ENCODE data around the gene SGCA. TPM values are rescaled to one million over a fixed set of nuclear protein-coding genes. Genes with fewer than 3 reads are reported as not detected.

SGCA gene
- total RNA-seq, 2 experiments from 2014 or later: not detected

- ATAC-seq (ENCODE audit: poor library complexity): no peak
- peaks cover 68% of the 10 kb centered on the region for H3K36me3 Mint-ChIP-seq (ENCODE audit: low read depth)
These were observed 19.4 kb upstream of the SGCA start for GRCh38 chr17:50146230-50146926.

GRCh38 chr17:50146927-50147665 is 18.7 kb upstream of the SGCA start:
- H3K27ac ChIP-seq (ENCODE audit: low read depth in 1 of 2, low read length in 2 of 2): peak overlapping the region; percentile 70 to 71
- H3K4me1 ChIP-seq (ENCODE audit: insufficient read depth, low read length): peaks cover 82% of the 10 kb centered on the region
- no peak for ATAC-seq (ENCODE audit: poor library complexity)
- peak in 3 of 14 experiments; percentile 46 to 53 (median 48) for DNase-seq
- CTCF ChIA-PET: interaction anchor here (1.4 to 2.3 kb wide), 3 partner anchors 15 to 53 kb away, joined by 5 to 6 read pairs (median 5); no protein-coding TSS in a partner anchor
- peak overlapping the region; percentile 96 for H3K4me3 Mint-ChIP-seq
- H3K27me3 ChIP-seq (ENCODE audit: control insufficient read depth in 1 of 2, insufficient read depth in 2 of 2, low read length in 2 of 2): no peaks in the 10 kb centered on the region
- no peaks in the 10 kb centered on the region for H3K27me3 Mint-ChIP-seq
- no peak for TF ChIP-seq CTCF (IDR thresholded peaks at IDR 0.05)
- H3K9me3 Mint-ChIP-seq: no peaks in the 10 kb centered on the region
- peak overlapping the region; percentile 85 for H3K27ac Mint-ChIP-seq
- peaks cover 61% of the 10 kb centered on the region for H3K36me3 Mint-ChIP-seq (ENCODE audit: low read depth)
- POLR2A ChIA-PET: interaction anchor here (1.1 to 1.4 kb wide), 2 partner anchors 15 kb away, joined by 3 read pairs; no protein-coding TSS in a partner anchor
- peaks cover 43% of the 10 kb centered on the region for H3K36me3 ChIP-seq (ENCODE audit: insufficient read depth, low read length)
- no peaks in the 10 kb centered on the region for H3K9me3 ChIP-seq (ENCODE audit: control insufficient read depth in 1 of 2, insufficient read depth in 1 of 2, low read length in 2 of 2)
- intact Hi-C loops (cut with DNase I, micrococcal nuclease): no loop called here
- peaks cover 73% of the 10 kb centered on the region for H3K4me1 Mint-ChIP-seq (ENCODE audit: low read depth)
- H3K4me3 ChIP-seq (ENCODE audit: low read length): peak overlapping the region; percentile 86

More at GRCh38 chr17:50146230-50146926, 19.4 kb upstream of the SGCA start:
- TF ChIP-seq CTCF (IDR thresholded peaks at IDR 0.05): no peak
- no peaks in the 10 kb centered on the region for H3K9me3 ChIP-seq (ENCODE audit: control insufficient read depth in 1 of 2, insufficient read depth in 1 of 2, low read length in 2 of 2)
- H3K4me1 ChIP-seq (ENCODE audit: insufficient read depth, low read length): peaks cover 83% of the 10 kb centered on the region
- H3K36me3 ChIP-seq (ENCODE audit: insufficient read depth, low read length): peaks cover 47% of the 10 kb centered on the region
- H3K4me1 Mint-ChIP-seq (ENCODE audit: low read depth): peaks cover 73% of the 10 kb centered on the region
- no peaks in the 10 kb centered on the region for H3K9me3 Mint-ChIP-seq
- H3K27me3 Mint-ChIP-seq: no peaks in the 10 kb centered on the region
- peak overlapping the region; percentile 85 for H3K27ac Mint-ChIP-seq
- intact Hi-C loops (cut with DNase I, micrococcal nuclease): no loop called here
- H3K4me3 ChIP-seq (ENCODE audit: low read length): peak overlapping the region; percentile 86
- DNase-seq: peak in 2 of 14 experiments; percentile 53 to 57
- CTCF ChIA-PET: interaction anchor here (1.4 to 2.3 kb wide), 4 partner anchors 15 to 52 kb away, joined by 4 to 6 read pairs (median 5); no protein-coding TSS in a partner anchor
- no peaks in the 10 kb centered on the region for H3K27me3 ChIP-seq (ENCODE audit: control insufficient read depth in 1 of 2, insufficient read depth in 2 of 2, low read length in 2 of 2)
- H3K4me3 Mint-ChIP-seq: peak overlapping the region; percentile 96
- peak overlapping the region; percentile 70 to 71 for H3K27ac ChIP-seq (ENCODE audit: low read depth in 1 of 2, low read length in 2 of 2)
- POLR2A ChIA-PET: interaction anchor here (1.1 to 1.4 kb wide), 2 partner anchors 14 to 16 kb away, joined by 3 read pairs; no protein-coding TSS in a partner anchor

- Histone ChIP-seq H3K4me3 (ENCODE audit: low read length) (peak overlapping the region; percentile 86), H3K36me3 (ENCODE audit: insufficient read depth, low read length) (peaks cover 38% of the 10 kb centered on the region), H3K9me3 (ENCODE audit: control insufficient read depth in 1 of 2, insufficient read depth in 1 of 2, low read length in 2 of 2) (no peaks in the 10 kb centered on the region), H3K27me3 (ENCODE audit: control insufficient read depth in 1 of 2, insufficient read depth in 2 of 2, low read length in 2 of 2) (no peaks in the 10 kb centered on the region), H3K27ac (ENCODE audit: low read depth in 1 of 2, low read length in 2 of 2) (peak overlapping the region; percentile 70 to 71), H3K4me1 (ENCODE audit: insufficient read depth, low read length) (peaks cover 82% of the 10 kb centered on the region)
- no peaks in the 10 kb centered on the region for H3K9me3 Mint-ChIP-seq
- H3K36me3 Mint-ChIP-seq (ENCODE audit: low read depth): peaks cover 53% of the 10 kb centered on the region
- ChIA-PET CTCF (interaction anchor here (1.2 to 1.8 kb wide), 2 partner anchors 52 to 53 kb away, joined by 3 to 6 read pairs; no protein-coding TSS in a partner anchor), POLR2A (interaction anchor here (0.6 to 3.4 kb wide), 4 partner anchors 8 to 54 kb away, joined by 3 to 21 read pairs (median 4); no protein-coding TSS in a partner anchor)
- H3K27ac Mint-ChIP-seq: peak overlapping the region; percentile 85
- peaks cover 72% of the 10 kb centered on the region for H3K4me1 Mint-ChIP-seq (ENCODE audit: low read depth)
- no peak for TF ChIP-seq CTCF (IDR thresholded peaks at IDR 0.05)
- no peaks in the 10 kb centered on the region for H3K27me3 Mint-ChIP-seq
- no peak for ATAC-seq (ENCODE audit: poor library complexity)
- peak in 1 of 14 experiments; percentile 25 for DNase-seq
- peak overlapping the region; percentile 96 for H3K4me3 Mint-ChIP-seq
- intact Hi-C loops (cut with DNase I, micrococcal nuclease): no loop called here
These were observed 18.0 kb upstream of the SGCA start for GRCh38 chr17:50147841-50148225.

Data from CD4-positive, alpha-beta T cell (primary cell).